HL-60 (cell line): Measurements from ENCODE around the gene KCNMA1.

Source experiments
- DNase-seq, 2 experiments: peaks; one replicate each; pipeline ENCODE4 v3.0.0-alpha.2; 2010 to 2020; ENCODE audit warnings: low read depth in 1 of 2, low spot score in 1 of 2
- H3K27ac ChIP-seq: fragments of 250-450 bp; sonication (Bioruptor Pico); replicated peaks from 2 replicates; pipeline ENCODE4 v1.5.1; 2020; ENCODE audit warnings: mild to moderate bottlenecking, moderate library complexity
- H3K27me3 ChIP-seq: fragments of 250-450 bp; sonication (Bioruptor Pico); 2 replicates; pipeline ENCODE4 v1.5.1; 2021; ENCODE audit warnings: mild to moderate bottlenecking, moderate library complexity; ENCODE audit not compliant: insufficient read depth, poor library complexity, severe bottlenecking
- H3K4me3 ChIP-seq: replicated peaks from 2 replicates; pipeline ENCODE4 v1.5.1; 2011; ENCODE audit warnings: mild to moderate bottlenecking, control low read depth, low read length; ENCODE audit not compliant: insufficient read depth
- GABPA ChIP-seq: IDR thresholded peaks from 2 replicates; pipeline ENCODE4 v1.6.1; 2012; ENCODE audit warnings: low read depth
- POLR2AphosphoS5 ChIP-seq: IDR thresholded peaks from 2 replicates; pipeline ENCODE4 v1.6.1; 2012; ENCODE audit warnings: low read depth
- SPI1 ChIP-seq: IDR thresholded peaks from 2 replicates; pipeline ENCODE4 v1.6.1; 2012; ENCODE audit warnings: low read depth, mild to moderate bottlenecking, borderline replicate concordance
- TF ChIP-seq, protein P1 (sequence below): IDR thresholded peaks from 2 replicates; pipeline ENCODE4 v1.6.1; 2012; ENCODE audit warnings: low read depth; ENCODE audit not compliant: insufficient replicate concordance
- TF ChIP-seq, protein P2 (sequence below): IDR thresholded peaks from one replicate; pipeline ENCODE4 v1.5.1; 2011; ENCODE audit warnings: low read length, control low read depth, inconsistent platforms; ENCODE audit not compliant: insufficient read depth

Gene KCNMA1

DNA sequence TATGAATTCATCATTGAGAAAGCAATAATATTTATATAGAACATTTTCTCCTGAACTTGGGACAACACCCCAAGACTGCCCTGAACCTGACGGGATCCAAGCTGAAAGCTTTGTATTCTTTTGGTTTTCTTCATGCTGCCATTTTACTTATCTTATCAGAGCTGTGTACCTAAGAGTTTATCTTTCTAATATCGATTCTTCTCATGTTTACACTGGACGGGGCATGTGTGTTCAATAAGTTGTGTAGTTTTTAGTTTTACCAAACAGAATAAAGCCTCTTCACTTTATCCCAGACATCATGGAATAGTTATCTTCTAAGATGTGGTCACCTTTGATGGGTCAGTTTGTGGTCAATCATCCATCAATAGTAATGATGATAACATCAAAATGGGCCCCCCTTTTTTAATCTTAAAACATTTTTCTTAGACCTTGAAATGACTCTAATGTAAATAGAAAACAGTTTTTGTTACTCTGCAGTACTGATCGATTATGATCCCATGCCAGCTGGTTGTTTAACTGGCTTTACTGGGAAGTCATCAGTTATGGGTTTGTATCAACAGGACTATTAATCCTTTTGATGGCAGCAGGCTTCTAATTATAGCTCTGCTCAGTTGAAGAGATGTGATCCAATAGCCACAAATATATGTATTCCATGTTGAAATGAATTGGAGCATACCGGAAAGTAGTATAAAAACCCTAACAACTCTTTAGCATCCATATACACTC, 446.1 kb downstream of the KCNMA1 start:
- TF ChIP-seq, protein P1, sequence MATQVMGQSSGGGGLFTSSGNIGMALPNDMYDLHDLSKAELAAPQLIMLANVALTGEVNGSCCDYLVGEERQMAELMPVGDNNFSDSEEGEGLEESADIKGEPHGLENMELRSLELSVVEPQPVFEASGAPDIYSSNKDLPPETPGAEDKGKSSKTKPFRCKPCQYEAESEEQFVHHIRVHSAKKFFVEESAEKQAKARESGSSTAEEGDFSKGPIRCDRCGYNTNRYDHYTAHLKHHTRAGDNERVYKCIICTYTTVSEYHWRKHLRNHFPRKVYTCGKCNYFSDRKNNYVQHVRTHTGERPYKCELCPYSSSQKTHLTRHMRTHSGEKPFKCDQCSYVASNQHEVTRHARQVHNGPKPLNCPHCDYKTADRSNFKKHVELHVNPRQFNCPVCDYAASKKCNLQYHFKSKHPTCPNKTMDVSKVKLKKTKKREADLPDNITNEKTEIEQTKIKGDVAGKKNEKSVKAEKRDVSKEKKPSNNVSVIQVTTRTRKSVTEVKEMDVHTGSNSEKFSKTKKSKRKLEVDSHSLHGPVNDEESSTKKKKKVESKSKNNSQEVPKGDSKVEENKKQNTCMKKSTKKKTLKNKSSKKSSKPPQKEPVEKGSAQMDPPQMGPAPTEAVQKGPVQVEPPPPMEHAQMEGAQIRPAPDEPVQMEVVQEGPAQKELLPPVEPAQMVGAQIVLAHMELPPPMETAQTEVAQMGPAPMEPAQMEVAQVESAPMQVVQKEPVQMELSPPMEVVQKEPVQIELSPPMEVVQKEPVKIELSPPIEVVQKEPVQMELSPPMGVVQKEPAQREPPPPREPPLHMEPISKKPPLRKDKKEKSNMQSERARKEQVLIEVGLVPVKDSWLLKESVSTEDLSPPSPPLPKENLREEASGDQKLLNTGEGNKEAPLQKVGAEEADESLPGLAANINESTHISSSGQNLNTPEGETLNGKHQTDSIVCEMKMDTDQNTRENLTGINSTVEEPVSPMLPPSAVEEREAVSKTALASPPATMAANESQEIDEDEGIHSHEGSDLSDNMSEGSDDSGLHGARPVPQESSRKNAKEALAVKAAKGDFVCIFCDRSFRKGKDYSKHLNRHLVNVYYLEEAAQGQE, result no peak
- no peak for TF ChIP-seq POLR2AphosphoS5
- no peak for TF ChIP-seq SPI1
- TF ChIP-seq, protein P2, sequence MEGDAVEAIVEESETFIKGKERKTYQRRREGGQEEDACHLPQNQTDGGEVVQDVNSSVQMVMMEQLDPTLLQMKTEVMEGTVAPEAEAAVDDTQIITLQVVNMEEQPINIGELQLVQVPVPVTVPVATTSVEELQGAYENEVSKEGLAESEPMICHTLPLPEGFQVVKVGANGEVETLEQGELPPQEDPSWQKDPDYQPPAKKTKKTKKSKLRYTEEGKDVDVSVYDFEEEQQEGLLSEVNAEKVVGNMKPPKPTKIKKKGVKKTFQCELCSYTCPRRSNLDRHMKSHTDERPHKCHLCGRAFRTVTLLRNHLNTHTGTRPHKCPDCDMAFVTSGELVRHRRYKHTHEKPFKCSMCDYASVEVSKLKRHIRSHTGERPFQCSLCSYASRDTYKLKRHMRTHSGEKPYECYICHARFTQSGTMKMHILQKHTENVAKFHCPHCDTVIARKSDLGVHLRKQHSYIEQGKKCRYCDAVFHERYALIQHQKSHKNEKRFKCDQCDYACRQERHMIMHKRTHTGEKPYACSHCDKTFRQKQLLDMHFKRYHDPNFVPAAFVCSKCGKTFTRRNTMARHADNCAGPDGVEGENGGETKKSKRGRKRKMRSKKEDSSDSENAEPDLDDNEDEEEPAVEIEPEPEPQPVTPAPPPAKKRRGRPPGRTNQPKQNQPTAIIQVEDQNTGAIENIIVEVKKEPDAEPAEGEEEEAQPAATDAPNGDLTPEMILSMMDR, result no peak
- Histone ChIP-seq H3K4me3 (no peak overlapping the region), H3K27ac (no peak overlapping the region), H3K27me3 (peaks cover 4% of the 10 kb centered on the region)
- DNase-seq, result no peak

DNA sequence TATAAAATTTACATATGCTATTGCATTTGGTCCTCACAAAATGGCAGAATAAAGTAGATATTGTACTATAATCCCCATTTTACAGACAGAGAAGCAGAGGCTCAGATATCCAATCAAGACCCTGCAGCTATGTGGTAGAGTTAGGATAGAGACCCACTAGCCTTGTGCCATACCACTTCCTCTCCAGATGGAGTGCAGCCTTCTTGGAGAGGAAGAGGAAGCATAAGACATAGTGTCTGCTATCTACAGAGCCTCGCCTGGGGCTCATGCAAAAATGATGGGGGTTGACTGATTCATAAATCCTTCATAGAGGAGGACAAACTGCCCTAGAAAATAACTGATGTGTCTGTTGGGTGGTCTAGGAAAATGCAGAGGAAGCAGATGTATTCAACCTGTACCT, 447.3 kb downstream of the KCNMA1 start:
- Histone ChIP-seq H3K27me3 (peaks cover 4% of the 10 kb centered on the region), H3K4me3 (no peak overlapping the region), H3K27ac (no peak overlapping the region)
- TF ChIP-seq POLR2AphosphoS5 (no peak), SPI1 (peak; percentile 77; the same call in 1 of the 2 replicates), GABPA (no peak)
- no peak for DNase-seq

DNA sequence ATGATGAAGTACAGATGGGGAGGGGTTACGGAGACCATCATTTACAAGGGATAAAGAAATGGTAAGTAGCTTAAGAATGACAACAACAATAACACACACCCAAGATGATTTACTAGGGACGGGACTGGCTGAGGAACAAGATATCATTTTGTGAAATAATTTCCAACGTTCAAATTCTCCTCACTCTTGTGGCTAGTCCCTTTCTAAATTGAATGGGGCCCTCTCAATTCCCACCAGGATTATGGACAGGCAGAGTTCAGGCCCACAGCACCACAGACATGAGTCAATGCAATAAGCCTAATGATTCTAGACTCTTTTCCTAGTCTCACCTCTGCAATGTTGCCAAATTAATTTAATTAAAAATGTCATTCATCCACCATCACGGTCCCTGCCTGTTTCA, 448.1 kb downstream of the KCNMA1 start:
- TF ChIP-seq, protein P1, result no peak
- TF ChIP-seq SPI1 (no peak), GABPA (no peak)
- TF ChIP-seq, protein P2, result no peak
- peaks cover 4% of the 10 kb centered on the region for H3K27me3 ChIP-seq
- H3K4me3 ChIP-seq, result no peak overlapping the region
- H3K27ac ChIP-seq, result no peak overlapping the region
- DNase-seq, result no peak

DNA sequence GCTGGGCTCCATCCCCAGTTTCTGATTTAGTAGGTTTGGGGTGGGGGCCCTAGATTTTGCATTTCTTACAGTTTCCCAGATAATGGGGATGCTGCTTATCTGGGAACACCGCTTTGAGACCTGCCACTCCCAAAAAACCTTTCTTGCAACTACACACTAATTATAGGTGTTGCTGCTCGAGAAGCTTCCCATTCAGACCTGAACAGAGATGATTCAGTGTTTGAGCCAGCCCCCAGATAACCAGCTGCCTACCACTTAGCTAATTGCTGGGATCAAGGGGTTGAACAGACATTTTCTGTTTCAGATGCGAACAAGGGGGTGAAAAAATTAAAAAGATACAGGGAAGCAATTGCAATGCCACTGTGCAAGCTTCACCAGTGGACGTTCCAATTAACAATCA, 448.5 kb downstream of the KCNMA1 start:
- DNase-seq, result no peak
- TF ChIP-seq, protein P1, result no peak
- TF ChIP-seq, protein P2, result no peak
- TF ChIP-seq GABPA, result no peak
- TF ChIP-seq POLR2AphosphoS5, result no peak
- TF ChIP-seq SPI1, result no peak
- no peak overlapping the region for H3K27ac ChIP-seq
- peaks cover 4% of the 10 kb centered on the region for H3K27me3 ChIP-seq
- H3K4me3 ChIP-seq, result no peak overlapping the region
